ENCODE results near the gene TOM1L2.

TOM1L2 gene

GRCh38 chr17:17815062-17815406 is 157.2 kb downstream of the TOM1L2 start:
- H3K27ac ChIP-seq (ENCODE audit: low read depth, low read length) = no peak overlapping the region
- H4K20me1 ChIP-seq (ENCODE audit: control insufficient read depth, insufficient read depth, low read depth, low read length) = peaks cover 2% of the 10 kb centered on the region; the same call in 1 of the 2 replicates
- peaks cover 91% of the 10 kb centered on the region for H3K36me3 ChIP-seq (ENCODE audit: control insufficient read depth, low read length)

GRCh38 chr17:17814162-17815061 is 157.8 kb downstream of the TOM1L2 start:
- Histone ChIP-seq H3K79me2 (ENCODE audit: control insufficient read depth, low read length) (no peaks in the 10 kb centered on the region), H3F3A (ENCODE audit: control insufficient read depth, insufficient read depth) (peaks cover 9% of the 10 kb centered on the region), H4K20me1 (ENCODE audit: control insufficient read depth, insufficient read depth, low read depth, low read length) (no peaks in the 10 kb centered on the region; the same call in 1 of the 2 replicates), H3K27me3 (ENCODE audit: control insufficient read depth, low read length) (no peaks in the 10 kb centered on the region), H3K4me1 (ENCODE audit: control insufficient read depth, low read length) (no peaks in the 10 kb centered on the region), H3K27ac (ENCODE audit: low read depth, low read length) (no peak overlapping the region), H3K9me2 (replicated peaks; ENCODE audit: control insufficient read depth, low read length) (no peaks in the 10 kb centered on the region), H3K4me3 (ENCODE audit: low read length) (no peak overlapping the region), H3K4me2 (ENCODE audit: low read length) (no peak overlapping the region), H3K9me3 (ENCODE audit: control insufficient read depth, insufficient read depth, low read length) (no peaks in the 10 kb centered on the region), H3K36me3 (ENCODE audit: control insufficient read depth, low read length) (peaks cover 86% of the 10 kb centered on the region)
- TF ChIP-seq CTCF (IDR thresholded peaks at IDR 0.05; ENCODE audit: low read depth, low read length, poor library complexity, severe bottlenecking) (no peak), EZH2phosphoT487 (IDR thresholded peaks at IDR 0.05; ENCODE audit: borderline replicate concordance, low read length) (no peak)

More at GRCh38 chr17:17815062-17815406, 157.2 kb downstream of the TOM1L2 start:
- Histone ChIP-seq H3F3A (ENCODE audit: control insufficient read depth, insufficient read depth) (peaks cover 9% of the 10 kb centered on the region), H3K4me1 (ENCODE audit: control insufficient read depth, low read length) (peaks cover 4% of the 10 kb centered on the region), H3K27me3 (ENCODE audit: control insufficient read depth, low read length) (no peaks in the 10 kb centered on the region), H3K9me3 (ENCODE audit: control insufficient read depth, insufficient read depth, low read length) (no peaks in the 10 kb centered on the region), H3K9me2 (replicated peaks; ENCODE audit: control insufficient read depth, low read length) (no peaks in the 10 kb centered on the region), H3K79me2 (ENCODE audit: control insufficient read depth, low read length) (peaks cover 3% of the 10 kb centered on the region), H3K4me2 (ENCODE audit: low read length) (no peak overlapping the region), H3K4me3 (ENCODE audit: low read length) (no peak overlapping the region)
- TF ChIP-seq CTCF (IDR thresholded peaks at IDR 0.05; ENCODE audit: low read depth, low read length, poor library complexity, severe bottlenecking) (no peak), EZH2phosphoT487 (IDR thresholded peaks at IDR 0.05; ENCODE audit: borderline replicate concordance, low read length) (no peak)

GRCh38 chr17:17813725-17814095 is 158.5 kb downstream of the TOM1L2 start:
- H3F3A ChIP-seq (ENCODE audit: control insufficient read depth, insufficient read depth) = peaks cover 9% of the 10 kb centered on the region
- no peak overlapping the region for H3K4me3 ChIP-seq (ENCODE audit: low read length)
- H3K27me3 ChIP-seq (ENCODE audit: control insufficient read depth, low read length) = no peaks in the 10 kb centered on the region
- H3K4me1 ChIP-seq (ENCODE audit: control insufficient read depth, low read length) = no peaks in the 10 kb centered on the region
- H3K9me2 ChIP-seq (replicated peaks; ENCODE audit: control insufficient read depth, low read length) = no peaks in the 10 kb centered on the region
- TF ChIP-seq CTCF (IDR thresholded peaks at IDR 0.05; ENCODE audit: low read depth, low read length, poor library complexity, severe bottlenecking) = no peak
- no peak for TF ChIP-seq EZH2phosphoT487 (IDR thresholded peaks at IDR 0.05; ENCODE audit: borderline replicate concordance, low read length)
- peaks cover 79% of the 10 kb centered on the region for H3K36me3 ChIP-seq (ENCODE audit: control insufficient read depth, low read length)
- no peaks in the 10 kb centered on the region for H3K9me3 ChIP-seq (ENCODE audit: control insufficient read depth, insufficient read depth, low read length)
- no peaks in the 10 kb centered on the region for H4K20me1 ChIP-seq (ENCODE audit: control insufficient read depth, insufficient read depth, low read depth, low read length)
- H3K79me2 ChIP-seq (ENCODE audit: control insufficient read depth, low read length) = no peaks in the 10 kb centered on the region
- H3K27ac ChIP-seq (ENCODE audit: low read depth, low read length) = no peak overlapping the region
- H3K4me2 ChIP-seq (ENCODE audit: low read length) = no peak overlapping the region
